Esophagus muscularis mucosa (tissue), 4 donors: ENCODE measurements around the gene PNMA6F. TPM values are rescaled to one million over a fixed set of nuclear protein-coding genes. Genes with fewer than 3 reads are reported as not detected.

ENCODE experiments used
- DNase-seq: peaks from one replicate; pipeline ENCODE4 v3.0.0-alpha.2; 2017; ENCODE audit errors: extremely low spot score
- H3K27ac ChIP-seq, 4 donors: fragments of 200-600 bp; sonication (generic); replicated peaks in 1 of 4; 1 replicate in 3 of 4; 2 replicates in 1 of 4; pipeline ENCODE4 v1.5.1; 2016 to 2019; ENCODE audit warnings: mild to moderate bottlenecking in 1 of 4
- H3K27me3 ChIP-seq, 4 donors: fragments of 200-600 bp; sonication (generic); one replicate each; pipeline versions ENCODE4 v1.5.1 to v1.6.0; 2016 to 2019
- H3K36me3 ChIP-seq, 4 donors: fragments of 200-600 bp; sonication (generic); one replicate each; pipeline ENCODE4 v1.5.1; 2016 to 2019
- H3K4me1 ChIP-seq, 4 donors: fragments of 200-600 bp; sonication (generic); one replicate each; pipeline ENCODE4 v1.5.1; 2016 to 2019
- H3K4me3 ChIP-seq, 4 donors: fragments of 200-600 bp; sonication (generic); 1 replicate in 2 of 4; 2 replicates in 2 of 4; pipeline ENCODE4 v1.5.1; 2016 to 2019; ENCODE audit warnings: mild to moderate bottlenecking in 4 of 4, moderate library complexity in 1 of 4
- H3K9me3 ChIP-seq, 4 donors: fragments of 200-600 bp; sonication (generic); 1 replicate in 3 of 4; 2 replicates in 1 of 4; pipeline ENCODE4 v1.5.1; 2016 to 2019
- EP300 ChIP-seq: sonication (generic); formaldehyde crosslinking; IDR thresholded peaks from one replicate; pipeline ENCODE4 v1.6.1; 2017; ENCODE audit warnings: antibody characterized with exemption
- POLR2A ChIP-seq: fragments of 450-650 bp; IDR thresholded peaks from one replicate; pipeline ENCODE4 v1.6.1; 2017; ENCODE audit warnings: antibody characterized with exemption, moderate library complexity, mild to moderate bottlenecking, low read depth
- POLR2AphosphoS5 ChIP-seq, 2 donors: sonication (generic); formaldehyde crosslinking; IDR thresholded peaks; one replicate each; pipeline ENCODE4 v1.6.1; 2017; ENCODE audit warnings: antibody characterized with exemption in 2 of 2
- WGBS: methylation state at CpG from one replicate; pipeline ENCODE4 v1.1.5; 2018; 5-methylcytosine and 5-hydroxymethylcytosine counted together
- intact Hi-C: fragments of 100-400 bp; cut with DNase I; formaldehyde crosslinking; loops from one replicate; pipeline ENCODE4 v1.15.1; 2023
- total RNA-seq, 4 donors: library from RNA; depleted of rRNA; stranded (reverse); fragments of >200 nt; gene quantifications; one replicate each; pipeline versions ENCODE4 v1.1.0 to v1.2.1, GENCODE V29; 2016
- TF ChIP-seq, protein P1 (sequence below), 3 experiments: fragments of 200-600 bp in 2 of 3; fragments of 450-650 bp in 1 of 3; sonication (generic) in 2 of 3; IDR thresholded peaks; one replicate each; pipeline ENCODE4 v1.5.1; 2017 to 2019; ENCODE audit warnings: antibody characterized with exemption in 3 of 3, mild to moderate bottlenecking in 2 of 3, moderate library complexity in 1 of 3

PNMA6F gene
- total RNA-seq, result not detected

DNA sequence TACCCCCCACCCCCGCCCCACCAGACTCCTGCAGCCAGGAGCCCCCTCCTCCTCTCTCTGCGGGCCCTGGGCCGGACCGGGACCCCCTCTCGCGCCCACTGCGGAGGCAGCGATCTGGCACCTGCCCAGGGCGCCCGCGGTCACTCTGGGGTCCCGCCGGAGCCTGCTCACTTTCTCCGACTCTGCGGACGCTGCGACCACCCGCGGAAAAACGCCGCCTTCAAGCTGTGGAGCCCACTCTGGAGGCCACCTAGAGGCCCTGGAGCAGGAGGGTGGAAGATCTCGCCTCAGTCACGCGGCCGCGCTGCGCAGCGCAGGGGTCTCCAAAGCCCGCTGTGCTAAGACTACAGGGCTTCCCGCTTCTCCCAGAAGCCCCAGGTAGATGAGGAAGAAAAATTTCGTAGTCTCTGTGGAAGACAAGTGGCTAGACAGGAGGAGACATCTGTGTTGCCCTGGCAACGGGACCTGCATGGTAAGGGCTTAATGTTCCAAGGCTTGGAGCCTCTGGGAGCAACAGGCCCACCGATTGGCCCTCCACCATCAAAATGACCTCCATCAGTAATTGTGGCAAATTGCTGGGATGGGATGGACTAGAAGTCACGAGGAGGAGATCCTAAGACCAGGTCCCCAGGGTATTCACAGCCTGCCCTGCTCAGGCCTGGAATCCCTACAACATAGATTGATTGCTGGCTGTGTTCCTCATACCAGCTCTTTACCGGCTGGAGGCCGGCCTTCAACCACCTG, at the start of gene PNMA6F:
Gene PNMA6F, minus strand, starts transcription at position 387 of the 744 bp plus-strand sequence. CDS start 1,093 bp downstream, outside the sequence.
- H3K36me3 ChIP-seq, result no peaks in the 10 kb centered on the region
- TF ChIP-seq EP300 (no peak), POLR2AphosphoS5 (IDR thresholded peaks at IDR 0.05) (no peak)
- TF ChIP-seq, protein P1, sequence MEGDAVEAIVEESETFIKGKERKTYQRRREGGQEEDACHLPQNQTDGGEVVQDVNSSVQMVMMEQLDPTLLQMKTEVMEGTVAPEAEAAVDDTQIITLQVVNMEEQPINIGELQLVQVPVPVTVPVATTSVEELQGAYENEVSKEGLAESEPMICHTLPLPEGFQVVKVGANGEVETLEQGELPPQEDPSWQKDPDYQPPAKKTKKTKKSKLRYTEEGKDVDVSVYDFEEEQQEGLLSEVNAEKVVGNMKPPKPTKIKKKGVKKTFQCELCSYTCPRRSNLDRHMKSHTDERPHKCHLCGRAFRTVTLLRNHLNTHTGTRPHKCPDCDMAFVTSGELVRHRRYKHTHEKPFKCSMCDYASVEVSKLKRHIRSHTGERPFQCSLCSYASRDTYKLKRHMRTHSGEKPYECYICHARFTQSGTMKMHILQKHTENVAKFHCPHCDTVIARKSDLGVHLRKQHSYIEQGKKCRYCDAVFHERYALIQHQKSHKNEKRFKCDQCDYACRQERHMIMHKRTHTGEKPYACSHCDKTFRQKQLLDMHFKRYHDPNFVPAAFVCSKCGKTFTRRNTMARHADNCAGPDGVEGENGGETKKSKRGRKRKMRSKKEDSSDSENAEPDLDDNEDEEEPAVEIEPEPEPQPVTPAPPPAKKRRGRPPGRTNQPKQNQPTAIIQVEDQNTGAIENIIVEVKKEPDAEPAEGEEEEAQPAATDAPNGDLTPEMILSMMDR (IDR thresholded peaks at IDR 0.05), result no peak
- peaks cover 0 to 25% (median 5%) of the 10 kb centered on the region in 4 donors for H3K27me3 ChIP-seq
- DNase-seq, result no peak
- intact Hi-C loops, result no loop called here
- no peaks in the 10 kb centered on the region for H3K4me1 ChIP-seq
- peaks cover 0 to 5% (median 0%) of the 10 kb centered on the region in 4 donors for H3K9me3 ChIP-seq
- no peak within 1 kb of the TSS for H3K27ac ChIP-seq
- no peak within 1 kb of the TSS for H3K4me3 ChIP-seq
- 74% methylated on average over 10 of the region's 36 CpGs for WGBS

DNA sequence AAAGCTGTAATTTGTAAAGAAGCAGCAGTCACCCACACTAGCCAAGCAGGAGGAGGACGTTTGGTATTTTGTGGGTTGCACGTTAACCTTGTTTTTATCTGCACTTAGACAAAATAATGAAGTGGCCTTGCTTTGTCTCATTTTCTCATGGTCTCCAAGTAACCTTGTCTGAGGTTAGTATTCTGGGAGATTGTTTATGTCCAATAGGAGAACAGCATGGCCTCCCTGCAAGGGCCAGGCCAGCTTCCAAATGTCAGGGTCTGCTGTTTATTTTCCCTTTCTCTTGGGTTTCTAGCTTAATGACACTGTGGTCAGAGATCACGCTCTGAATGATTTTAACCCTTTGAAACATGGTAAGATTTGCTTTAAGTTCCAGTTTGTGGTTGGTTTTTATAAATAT, 49.7 kb upstream of the PNMA6F start:
- no peak for DNase-seq
- WGBS, result 38% methylated on average over 3 of the region's 3 CpGs
- Histone ChIP-seq H3K27ac (no peak overlapping the region), H3K36me3 (no peaks in the 10 kb centered on the region), H3K9me3 (no peaks in the 10 kb centered on the region), H3K4me1 (no peaks in the 10 kb centered on the region), H3K4me3 (no peak overlapping the region), H3K27me3 (peaks cover 0 to 5% (median 0%) of the 10 kb centered on the region in 4 donors)
- TF ChIP-seq EP300, result no peak
- TF ChIP-seq POLR2AphosphoS5 (IDR thresholded peaks at IDR 0.05), result no peak
- TF ChIP-seq, protein P1 (IDR thresholded peaks at IDR 0.05), result no peak
- TF ChIP-seq POLR2A, result no peak
- intact Hi-C loops, result no loop called here

DNA sequence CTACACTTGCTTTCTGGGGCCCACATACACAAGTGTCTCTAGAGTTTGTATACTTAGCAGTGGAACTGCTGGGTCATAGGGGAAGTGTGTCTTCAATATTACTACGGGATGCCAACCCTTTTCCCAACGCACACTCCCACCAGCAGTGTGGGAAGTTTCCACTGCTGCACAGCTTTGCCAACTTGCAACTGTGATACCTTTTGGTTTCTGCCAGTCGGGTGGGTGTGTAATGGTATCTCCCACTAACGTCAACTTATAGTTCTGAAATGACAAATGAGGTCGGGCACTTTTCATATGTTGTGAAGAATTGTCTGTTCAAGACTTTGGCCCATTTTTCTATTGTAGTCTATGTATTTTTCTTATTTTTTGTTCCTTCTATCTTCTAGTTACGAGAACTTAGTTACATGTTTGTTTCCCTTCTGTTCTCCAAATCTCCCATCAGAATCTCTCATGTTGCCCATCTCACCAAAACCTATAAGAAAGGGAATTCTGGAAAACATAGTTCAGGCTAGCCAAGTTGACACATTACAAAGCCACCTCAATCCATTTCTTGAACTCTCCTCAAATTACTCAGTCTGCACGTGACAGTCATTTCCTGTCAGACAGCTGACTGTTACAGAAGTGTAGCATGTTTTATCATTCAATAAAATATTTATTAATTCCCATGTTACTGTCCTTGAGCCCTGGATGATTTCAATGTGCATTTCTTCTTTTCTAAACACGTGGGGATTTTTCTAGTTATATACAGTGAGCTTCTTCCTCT, 48.9 kb upstream of the PNMA6F start:
- WGBS, result 70% methylated on average over 8 of the region's 8 CpGs
- Histone ChIP-seq H3K4me3 (no peak overlapping the region), H3K4me1 (no peaks in the 10 kb centered on the region), H3K27ac (no peak overlapping the region), H3K9me3 (no peaks in the 10 kb centered on the region), H3K27me3 (peaks cover 0 to 4% (median 0%) of the 10 kb centered on the region in 4 donors), H3K36me3 (no peaks in the 10 kb centered on the region)
- DNase-seq, result no peak
- intact Hi-C loops, result no loop called here
- TF ChIP-seq EP300 (no peak), POLR2A (no peak), POLR2AphosphoS5 (IDR thresholded peaks at IDR 0.05) (no peak)
- TF ChIP-seq, protein P1 (IDR thresholded peaks at IDR 0.05), result no peak

DNA sequence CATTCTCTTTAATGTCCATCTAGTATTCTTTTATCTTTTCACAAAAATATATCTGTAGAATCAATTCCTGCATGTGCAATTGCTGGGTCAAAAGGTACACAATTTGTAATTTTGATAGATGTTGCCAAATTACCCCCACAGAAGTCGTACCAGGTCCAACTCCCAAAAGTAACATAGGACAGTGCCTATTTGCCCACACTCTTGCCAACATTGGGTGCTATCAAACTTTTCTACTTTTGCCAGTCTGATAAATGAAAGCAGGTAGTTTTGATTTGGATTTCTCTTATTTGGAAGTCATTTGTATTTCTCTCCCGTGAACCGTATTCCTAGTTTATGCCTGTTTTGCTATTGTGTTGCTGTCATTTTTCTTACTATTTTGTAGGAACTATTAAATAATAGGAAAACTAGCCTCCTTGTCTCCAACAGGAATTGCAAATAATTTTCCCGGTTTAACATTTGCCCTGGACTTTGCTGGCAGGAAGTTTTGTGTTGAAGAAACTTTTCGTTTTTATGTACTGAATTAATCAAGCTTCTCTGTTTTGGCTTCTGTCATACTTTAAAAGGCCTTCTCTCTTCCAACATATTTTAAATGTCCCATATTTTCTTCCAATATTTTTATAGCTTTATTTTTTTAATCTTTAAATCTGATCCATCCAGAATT, 45.4 kb upstream of the PNMA6F start:
- H3K27ac ChIP-seq, result no peak overlapping the region
- no peaks in the 10 kb centered on the region for H3K36me3 ChIP-seq
- no peaks in the 10 kb centered on the region for H3K4me1 ChIP-seq
- H3K9me3 ChIP-seq, result no peaks in the 10 kb centered on the region
- H3K4me3 ChIP-seq, result no peak overlapping the region
- TF ChIP-seq, protein P1 (IDR thresholded peaks at IDR 0.05), result no peak
- TF ChIP-seq POLR2A (no peak), POLR2AphosphoS5 (IDR thresholded peaks at IDR 0.05) (no peak), EP300 (no peak)
- 76% methylated on average over 5 of the region's 5 CpGs for WGBS
- no peak for DNase-seq
- intact Hi-C loops, result no loop called here
- no peaks in the 10 kb centered on the region for H3K27me3 ChIP-seq
